HL-60 (cell line): Measurements from ENCODE around the gene ARMC10.
"Not testable (repeated sequence)": the region's sequence is repeated elsewhere in the genome, so short reads cannot be mapped to it uniquely, and the experiment has no call there.

Source experiments
- DNase-seq, 2 experiments: peaks; one replicate each; pipeline ENCODE4 v3.0.0-alpha.2; 2010 to 2020; ENCODE audit warnings: low read depth in 1 of 2, low spot score in 1 of 2
- H3K27ac ChIP-seq: fragments of 250-450 bp; sonication (Bioruptor Pico); replicated peaks from 2 replicates; pipeline ENCODE4 v1.5.1; 2020; ENCODE audit warnings: mild to moderate bottlenecking, moderate library complexity
- H3K27me3 ChIP-seq: fragments of 250-450 bp; sonication (Bioruptor Pico); 2 replicates; pipeline ENCODE4 v1.5.1; 2021; ENCODE audit warnings: mild to moderate bottlenecking, moderate library complexity; ENCODE audit not compliant: insufficient read depth, poor library complexity, severe bottlenecking
- H3K4me3 ChIP-seq: replicated peaks from 2 replicates; pipeline ENCODE4 v1.5.1; 2011; ENCODE audit warnings: mild to moderate bottlenecking, control low read depth, low read length; ENCODE audit not compliant: insufficient read depth
- CTCF ChIP-seq: IDR thresholded peaks from one replicate; pipeline ENCODE4 v1.5.1; 2011; ENCODE audit warnings: low read length, control low read depth, inconsistent platforms; ENCODE audit not compliant: insufficient read depth
- GABPA ChIP-seq: IDR thresholded peaks from 2 replicates; pipeline ENCODE4 v1.6.1; 2012; ENCODE audit warnings: low read depth
- POLR2AphosphoS5 ChIP-seq: IDR thresholded peaks from 2 replicates; pipeline ENCODE4 v1.6.1; 2012; ENCODE audit warnings: low read depth
- REST ChIP-seq: IDR thresholded peaks from 2 replicates; pipeline ENCODE4 v1.6.1; 2012; ENCODE audit warnings: low read depth; ENCODE audit not compliant: insufficient replicate concordance
- SPI1 ChIP-seq: IDR thresholded peaks from 2 replicates; pipeline ENCODE4 v1.6.1; 2012; ENCODE audit warnings: low read depth, mild to moderate bottlenecking, borderline replicate concordance

ARMC10 gene

GRCh38 chr7:103076764-103077163 lies 1.8 kb downstream of the ARMC10 start:
- no peak overlapping the region for H3K27ac ChIP-seq
- H3K27me3 ChIP-seq = no peaks in the 10 kb centered on the region
- no peak overlapping the region for H3K4me3 ChIP-seq
- TF ChIP-seq POLR2AphosphoS5 (peak; percentile 68), SPI1 (0 out of 2 replicates have a peak, but pooled peaks have one; percentile 14), GABPA (no peak), REST (no peak)
- DNase-seq = peak in 1 of 2 experiments; percentile 72

GRCh38 chr7:103077318-103077717 lies 2.4 kb downstream of the ARMC10 start:
- TF ChIP-seq POLR2AphosphoS5 (no peak), SPI1 (no peak), CTCF (no peak), GABPA (no peak), REST (no peak)
- H3K27me3 ChIP-seq = no peaks in the 10 kb centered on the region
- no peak overlapping the region for H3K4me3 ChIP-seq
- DNase-seq = no peak
- H3K27ac ChIP-seq = no peak overlapping the region

- peak in 1 of 2 experiments; percentile 32 for DNase-seq
- H3K27me3 ChIP-seq, H3K27ac ChIP-seq, H3K4me3 ChIP-seq: not testable (repeated sequence)
- TF ChIP-seq SPI1 = peak; percentile 56; the same call in 1 of the 2 replicates
Observed at GRCh38 chr7:103078226-103078625, 3.3 kb downstream of the ARMC10 start.

GRCh38 chr7:103079836-103080235 lies 4.9 kb downstream of the ARMC10 start:
- Histone ChIP-seq H3K4me3 (no peak overlapping the region), H3K27ac (no peak overlapping the region), H3K27me3 (no peaks in the 10 kb centered on the region)
- no peak for DNase-seq
- TF ChIP-seq SPI1 (no peak), POLR2AphosphoS5 (no peak), CTCF (no peak), REST (no peak), GABPA (no peak)
